Bronchial epithelial cell (primary cell): ENCODE results near the gene IL17F. TPM values are rescaled to one million over a fixed set of nuclear protein-coding genes. Genes with fewer than 3 reads are reported as not detected.
A peak's percentile ranks its signal among the peaks of the same experiment; 100 is the strongest.

Experiments
- DNase-seq: peaks from one replicate; pipeline ENCODE4 v3.0.0-alpha.2; 2010; ENCODE audit warnings: low read depth
- FAIRE-seq: peaks from 2 replicates; lab custom pipeline; 2011; peaks lifted over from hg19 to GRCh38; lab: Jason Lieb, UNC
- H3K27me3 ChIP-seq: 2 replicates; pipeline ENCODE4 v1.5.1; 2011; ENCODE audit warnings: low read length; ENCODE audit not compliant: control insufficient read depth, insufficient read depth
- H3K36me3 ChIP-seq: 2 replicates; pipeline ENCODE4 v1.5.1; 2011; ENCODE audit warnings: low read length; ENCODE audit not compliant: control insufficient read depth, insufficient read depth
- H3K4me3 ChIP-seq: 2 replicates; pipeline ENCODE4 v1.5.1; 2011; ENCODE audit warnings: mild to moderate bottlenecking, low read depth, low read length, control low read depth
- total RNA-seq: library from RNA; depleted of rRNA; stranded (reverse); fragments of >200 nt; gene quantifications from 2 replicates; pipeline ENCODE4 v1.2.1, GENCODE V29; 2014
- TF ChIP-seq, protein P1 (sequence below): IDR thresholded peaks from 2 replicates; pipeline ENCODE4 v1.5.1; 2011; ENCODE audit warnings: mild to moderate bottlenecking, moderate library complexity, low read length, control low read depth, inconsistent platforms; ENCODE audit not compliant: insufficient read depth, severe bottlenecking

Gene IL17F
- total RNA-seq, 1 donor from 2014 or later: not detected

DNA sequence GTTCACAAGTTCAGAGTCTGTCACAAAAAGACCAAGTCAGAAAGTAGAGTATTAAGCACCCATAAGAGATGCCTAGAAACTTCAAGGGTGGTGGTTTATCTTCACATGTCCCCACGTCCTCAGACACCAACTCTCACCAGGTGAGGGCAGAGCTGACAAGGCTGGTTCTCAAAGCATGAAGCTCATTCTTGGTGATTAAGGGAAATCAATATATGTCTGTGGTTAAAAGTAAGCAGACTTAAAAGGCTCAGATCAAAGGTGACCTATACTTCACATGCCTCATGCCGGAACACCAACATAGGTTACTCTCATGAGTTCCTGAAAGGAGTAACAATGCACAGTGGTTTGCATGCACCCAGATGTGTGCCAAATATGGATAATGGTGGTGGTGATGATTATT lies 31.2 kb downstream of the IL17F start:
- no peaks in the 10 kb centered on the region for H3K27me3 ChIP-seq
- FAIRE-seq (peak; percentile 28), DNase-seq (no peak)
- H3K4me3 ChIP-seq: no peak overlapping the region
- H3K36me3 ChIP-seq: no peaks in the 10 kb centered on the region
- TF ChIP-seq, protein P1, sequence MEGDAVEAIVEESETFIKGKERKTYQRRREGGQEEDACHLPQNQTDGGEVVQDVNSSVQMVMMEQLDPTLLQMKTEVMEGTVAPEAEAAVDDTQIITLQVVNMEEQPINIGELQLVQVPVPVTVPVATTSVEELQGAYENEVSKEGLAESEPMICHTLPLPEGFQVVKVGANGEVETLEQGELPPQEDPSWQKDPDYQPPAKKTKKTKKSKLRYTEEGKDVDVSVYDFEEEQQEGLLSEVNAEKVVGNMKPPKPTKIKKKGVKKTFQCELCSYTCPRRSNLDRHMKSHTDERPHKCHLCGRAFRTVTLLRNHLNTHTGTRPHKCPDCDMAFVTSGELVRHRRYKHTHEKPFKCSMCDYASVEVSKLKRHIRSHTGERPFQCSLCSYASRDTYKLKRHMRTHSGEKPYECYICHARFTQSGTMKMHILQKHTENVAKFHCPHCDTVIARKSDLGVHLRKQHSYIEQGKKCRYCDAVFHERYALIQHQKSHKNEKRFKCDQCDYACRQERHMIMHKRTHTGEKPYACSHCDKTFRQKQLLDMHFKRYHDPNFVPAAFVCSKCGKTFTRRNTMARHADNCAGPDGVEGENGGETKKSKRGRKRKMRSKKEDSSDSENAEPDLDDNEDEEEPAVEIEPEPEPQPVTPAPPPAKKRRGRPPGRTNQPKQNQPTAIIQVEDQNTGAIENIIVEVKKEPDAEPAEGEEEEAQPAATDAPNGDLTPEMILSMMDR: no peak

DNA sequence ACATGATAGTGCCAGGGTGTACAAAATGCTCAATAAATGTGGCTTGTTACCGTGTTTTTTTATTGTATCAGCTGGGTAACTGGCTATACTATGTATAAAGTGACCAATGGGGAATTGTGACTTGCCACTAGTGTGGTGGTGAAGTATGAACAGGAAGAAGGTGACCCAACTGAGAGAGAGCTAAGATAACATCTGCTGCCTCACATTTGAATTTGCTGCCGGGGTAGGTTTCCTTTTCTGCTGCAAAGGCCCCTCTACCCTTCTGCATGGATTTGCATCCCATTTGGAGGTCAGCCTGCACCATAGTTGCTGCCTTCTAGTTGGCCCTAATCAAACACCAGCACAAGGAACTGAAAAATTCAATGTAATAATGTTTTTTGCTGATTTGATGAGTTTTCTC lies 34.1 kb downstream of the IL17F start:
- DNase-seq (no peak), FAIRE-seq (no peak)
- H3K4me3 ChIP-seq: no peak overlapping the region
- no peaks in the 10 kb centered on the region for H3K27me3 ChIP-seq
- H3K36me3 ChIP-seq: no peaks in the 10 kb centered on the region
- TF ChIP-seq, protein P1: no peak

DNA sequence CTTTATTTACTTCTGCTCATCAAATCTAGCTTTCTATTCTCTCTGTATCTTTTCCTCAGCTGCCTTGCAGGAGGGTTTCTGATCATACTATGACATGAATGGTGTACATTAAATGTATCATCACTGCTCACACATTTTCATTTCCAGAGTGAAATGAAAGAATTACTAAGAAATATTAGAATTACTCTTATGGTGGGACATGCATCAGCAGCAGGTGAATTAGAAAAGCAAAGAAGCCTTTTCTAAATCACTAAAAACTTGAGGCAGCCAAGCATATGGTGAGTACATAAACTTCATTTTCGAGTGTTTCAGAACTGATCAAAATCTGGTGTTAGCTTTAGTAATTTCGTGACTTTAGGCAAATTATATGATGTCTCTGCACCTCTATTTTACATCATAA lies 34.5 kb downstream of the IL17F start:
- TF ChIP-seq, protein P1: no peak
- FAIRE-seq: no peak
- DNase-seq: no peak
- Histone ChIP-seq H3K4me3 (no peak overlapping the region), H3K36me3 (no peaks in the 10 kb centered on the region), H3K27me3 (no peaks in the 10 kb centered on the region)

DNA sequence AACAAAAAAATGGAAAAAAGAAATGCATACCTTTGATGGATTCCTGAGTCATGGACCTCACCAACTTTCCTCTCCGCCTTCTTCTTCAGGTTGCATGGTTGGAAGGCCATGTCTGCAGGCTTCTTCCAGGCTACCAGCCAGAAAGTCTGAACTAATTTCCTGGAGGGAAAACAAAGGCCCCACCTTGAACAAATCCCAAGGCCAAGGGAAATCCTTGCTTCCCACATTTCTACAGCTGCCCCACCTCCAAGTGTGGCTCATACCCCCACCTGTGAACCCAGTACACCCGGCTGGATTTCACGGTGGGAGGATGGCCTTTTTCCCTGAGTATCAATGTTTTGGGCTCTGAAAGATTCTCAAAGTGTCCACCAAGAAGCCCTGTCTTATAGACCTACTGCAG lies 35.7 kb downstream of the IL17F start:
- FAIRE-seq: no peak

DNA sequence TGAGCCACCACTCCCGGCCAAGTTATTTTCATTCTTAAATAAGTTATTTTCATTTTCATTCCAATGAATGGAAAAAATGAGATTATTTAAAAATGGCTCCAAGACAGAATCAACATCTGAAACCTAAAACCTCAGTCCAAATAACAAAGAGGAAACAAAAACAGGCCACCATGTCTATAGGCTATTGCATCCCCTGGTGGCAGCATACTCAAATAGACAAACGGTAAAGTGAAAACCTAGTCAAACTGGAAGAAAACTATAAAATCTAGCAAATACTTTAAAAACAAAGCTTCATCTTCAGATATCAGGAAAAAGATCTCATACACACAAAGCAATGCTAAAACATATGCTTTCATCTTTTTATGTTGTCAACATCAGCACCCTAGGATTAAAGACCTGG lies 37.2 kb downstream of the IL17F start:
- TF ChIP-seq, protein P1: no peak
- FAIRE-seq (no peak), DNase-seq (no peak)
- H3K4me3 ChIP-seq: no peak overlapping the region
- H3K27me3 ChIP-seq: no peaks in the 10 kb centered on the region
- no peaks in the 10 kb centered on the region for H3K36me3 ChIP-seq

More for the DNA sequence above, 35.7 kb downstream of the IL17F start:
- DNase-seq: no peak
- no peak overlapping the region for H3K4me3 ChIP-seq
- TF ChIP-seq, protein P1: no peak
- H3K27me3 ChIP-seq: no peaks in the 10 kb centered on the region
- no peaks in the 10 kb centered on the region for H3K36me3 ChIP-seq

DNA sequence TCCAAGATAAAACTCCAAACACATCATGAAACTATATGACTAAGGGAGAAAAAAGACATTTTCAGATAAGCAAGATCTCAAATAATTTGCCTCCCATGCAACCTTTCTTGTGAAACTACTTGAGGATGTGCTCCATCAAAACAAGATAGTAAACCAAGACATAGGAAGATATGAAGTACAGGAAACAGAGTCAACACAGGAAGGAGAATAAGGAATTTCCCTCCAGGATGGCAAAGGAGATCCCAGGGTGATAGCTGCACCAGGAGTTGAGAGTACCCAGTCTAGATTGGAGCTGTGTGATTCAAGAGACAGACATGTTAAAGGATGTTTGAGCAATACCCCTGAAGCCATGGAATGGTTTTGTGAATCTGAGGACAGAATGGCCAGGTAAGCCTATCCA lies 42.8 kb downstream of the IL17F start:
- TF ChIP-seq, protein P1: no peak
- no peaks in the 10 kb centered on the region for H3K36me3 ChIP-seq
- no peak overlapping the region for H3K4me3 ChIP-seq
- no peak for DNase-seq
- FAIRE-seq: no peak
- H3K27me3 ChIP-seq: no peaks in the 10 kb centered on the region
